Activated CD4-positive, CD25-positive, alpha-beta regulatory T cell treated with anti-CD3 and anti-CD28 coated beads, Interleukin-2, amount 50 U/mL, for 16 hours (primary cell): Measurements from ENCODE around the gene SLC51B.
"Not testable (repeated sequence)": the region's sequence is repeated elsewhere in the genome, so short reads cannot be mapped to it uniquely, and the experiment has no call there.

Experiments
- DNase-seq: peaks from one replicate; pipeline ENCODE4 v3.0.0-alpha.2; 2020; ENCODE audit warnings: low read depth, low spot score

SLC51B gene

GRCh38 chr15:65099336-65099735, 54.1 kb downstream of the SLC51B start:
- DNase-seq, result no peak

GRCh38 chr15:65099801-65100200, 54.6 kb downstream of the SLC51B start:
- not testable (repeated sequence) for DNase-seq

- DNase-seq, result no peak
Measured at GRCh38 chr15:65100442-65100841, 55.3 kb downstream of the SLC51B start.

GRCh38 chr15:65101411-65101890, 56.3 kb downstream of the SLC51B start:
- DNase-seq, result peak; percentile 8

- DNase-seq, result no peak
Measured at GRCh38 chr15:65101891-65102708, 56.9 kb downstream of the SLC51B start.

GRCh38 chr15:65102912-65103311, 57.7 kb downstream of the SLC51B start:
- no peak for DNase-seq
